GM19239 (cell line): ENCODE data around the gene SDF2L1.
"Not testable (repeated sequence)": the region's sequence is repeated elsewhere in the genome, so short reads cannot be mapped to it uniquely, and the experiment has no call there.

Experiments used
- DNase-seq: peaks from one replicate; pipeline ENCODE4 v3.0.0; 2011; ENCODE audit warnings: low spot score; ENCODE audit not compliant: insufficient read length
- FAIRE-seq: peaks from 2 replicates; lab custom pipeline; 2011; peaks lifted over from hg19 to GRCh38; lab: Jason Lieb, UNC

Gene SDF2L1

GRCh38 chr22:21641789-21642583 lies at the start of gene SDF2L1:
Gene SDF2L1 (plus strand): TSS chr22:21642302. CDS start chr22:21642337, 35 bp downstream.
- FAIRE-seq, result peak; percentile 97
- peak; percentile 94 for DNase-seq

DNA sequence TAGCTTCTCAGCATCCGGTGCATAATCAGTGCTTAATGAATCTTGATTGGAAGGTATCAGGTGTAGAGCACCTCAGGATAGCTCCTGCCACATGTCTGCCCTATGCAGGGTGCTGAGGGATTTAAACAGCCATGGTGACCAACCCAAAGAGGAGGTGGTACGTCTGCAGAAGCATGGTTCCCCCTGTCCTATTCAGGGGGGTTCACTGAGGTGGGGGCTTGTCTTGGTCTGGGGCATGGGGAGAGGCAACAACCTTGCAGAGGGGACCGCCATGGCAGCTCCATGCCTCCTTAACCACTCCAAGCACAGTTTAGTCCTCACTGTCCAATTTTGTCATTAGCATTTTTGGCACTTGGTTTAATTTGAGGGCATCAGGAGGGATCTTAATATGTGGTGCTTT lies 49.7 kb upstream of the SDF2L1 start:
- no peak for DNase-seq
- FAIRE-seq, result no peak

- no peak for DNase-seq
- no peak for FAIRE-seq
These were observed 48.5 kb upstream of the SDF2L1 start for GRCh38 chr22:21593406-21594232.

DNA sequence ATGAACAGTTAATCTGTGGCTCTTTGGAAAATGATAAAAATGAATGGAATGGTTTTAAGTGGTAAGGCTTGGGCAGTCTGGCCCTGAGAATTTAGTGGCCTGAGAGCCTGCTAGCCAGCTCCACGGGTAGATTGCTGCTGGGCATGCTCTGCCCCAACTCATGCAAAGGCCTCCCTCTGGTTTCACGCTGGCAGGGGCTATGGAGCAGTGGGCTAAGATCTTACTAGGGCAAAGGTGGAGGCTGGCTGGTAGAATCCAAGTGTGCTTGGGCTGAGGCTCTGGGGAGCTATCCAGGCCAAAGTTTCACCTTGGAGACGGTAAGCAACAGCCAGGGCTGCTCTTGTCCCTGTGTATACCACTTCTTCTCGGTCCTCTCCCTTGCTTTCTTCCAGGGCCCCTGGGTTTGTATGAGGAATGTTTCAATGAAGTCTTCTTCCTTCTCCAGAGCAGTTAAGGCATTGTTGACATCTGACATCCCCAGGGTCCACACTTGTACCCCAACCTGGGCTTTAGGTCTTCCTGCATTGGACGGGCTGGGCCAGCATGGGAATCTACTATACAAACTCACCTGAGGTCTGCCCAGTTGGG lies 47.1 kb upstream of the SDF2L1 start:
- DNase-seq (no peak), FAIRE-seq (no peak)

DNA sequence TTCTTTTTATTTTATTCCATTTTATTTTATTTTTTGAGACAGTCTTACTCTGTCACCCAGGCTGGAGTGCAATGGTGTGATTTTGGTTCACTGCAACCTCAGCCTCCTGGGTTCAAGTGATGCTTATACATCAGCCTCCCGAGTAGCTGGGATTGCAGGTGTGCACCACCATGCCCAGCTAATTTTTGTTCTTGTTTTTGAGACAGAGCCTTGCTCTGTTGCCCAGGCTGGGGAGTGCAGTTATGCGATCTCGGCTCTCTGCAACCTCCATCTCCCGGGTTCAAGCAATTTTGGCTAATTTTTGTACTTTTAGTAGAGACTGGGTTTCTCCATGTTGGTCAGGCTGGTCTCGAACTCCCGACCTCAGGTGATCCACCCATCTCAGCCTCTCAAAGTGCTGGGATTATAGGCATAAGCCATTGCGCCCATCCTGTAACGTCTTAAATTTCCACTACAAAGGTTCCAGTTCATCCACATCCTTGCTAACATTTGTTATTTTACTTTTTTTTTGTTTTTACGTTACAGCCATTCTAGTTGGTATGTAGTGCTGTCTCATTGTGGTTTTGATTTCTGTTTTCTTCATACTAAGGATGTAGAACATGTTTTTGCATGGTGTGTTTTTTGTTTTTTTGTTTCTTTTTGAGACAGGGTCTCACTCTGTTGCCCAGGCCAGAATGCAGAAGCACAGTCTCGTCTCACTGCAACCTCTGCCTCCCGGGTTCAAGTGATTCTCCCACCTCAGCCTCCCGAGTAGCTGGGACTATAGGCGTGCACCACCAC lies 45.6 kb upstream of the SDF2L1 start:
- not testable (repeated sequence) for FAIRE-seq, DNase-seq

DNA sequence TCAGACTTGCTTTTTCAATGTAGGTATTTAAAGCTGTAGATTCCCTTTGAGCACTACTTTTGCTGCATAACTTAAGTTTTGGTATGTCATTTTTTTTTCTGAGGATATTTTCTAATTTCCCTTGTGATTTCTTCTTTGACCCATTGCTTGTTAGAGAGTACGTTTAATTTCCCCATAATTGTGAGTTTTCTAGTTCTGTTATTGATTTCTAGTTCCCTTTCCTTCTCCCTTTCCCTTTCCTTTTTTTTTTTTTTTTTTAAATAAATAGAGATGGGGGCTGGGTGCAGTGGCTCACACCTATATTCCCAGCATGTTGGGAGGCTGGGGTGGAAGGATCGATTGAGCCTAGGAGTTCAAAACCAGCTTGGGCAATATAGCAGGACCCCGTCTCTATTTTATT lies 43.8 kb upstream of the SDF2L1 start:
- no peak for FAIRE-seq
- no peak for DNase-seq

GRCh38 chr22:21599053-21599893 lies 42.8 kb upstream of the SDF2L1 start:
- FAIRE-seq, result no peak
- no peak for DNase-seq

GRCh38 chr22:21602579-21602978 lies 39.5 kb upstream of the SDF2L1 start:
- DNase-seq, result no peak
- no peak for FAIRE-seq

- no peak for FAIRE-seq
- no peak for DNase-seq
These were observed 38.1 kb upstream of the SDF2L1 start for GRCh38 chr22:21603973-21604372.

GRCh38 chr22:21605887-21606564 lies 36.1 kb upstream of the SDF2L1 start:
- FAIRE-seq, result no peak
- no peak for DNase-seq

DNA sequence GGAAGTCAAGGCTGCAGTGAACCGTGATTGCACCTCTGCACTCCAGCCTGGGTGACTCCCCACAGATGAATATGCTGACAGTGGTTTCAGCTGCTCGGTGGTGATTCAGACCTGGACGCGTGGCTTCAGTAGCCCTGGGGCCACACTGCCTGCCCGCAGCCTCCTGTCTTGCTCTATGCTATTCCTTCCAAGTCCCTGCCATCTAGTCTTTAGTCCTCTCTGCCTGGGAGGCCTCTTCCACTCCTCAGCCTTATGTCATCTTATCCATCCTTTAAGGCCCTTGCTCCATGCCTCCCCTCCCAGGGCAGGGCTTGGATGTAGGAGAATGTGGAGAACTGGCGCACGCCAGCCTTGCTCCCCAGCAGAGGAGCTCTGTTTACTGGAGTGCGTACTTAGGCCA lies 35.3 kb upstream of the SDF2L1 start:
- DNase-seq (no peak), FAIRE-seq (no peak)

GRCh38 chr22:21609556-21610157 lies 32.4 kb upstream of the SDF2L1 start:
- not testable (repeated sequence) for DNase-seq, FAIRE-seq

GRCh38 chr22:21611210-21611977 lies 30.7 kb upstream of the SDF2L1 start:
- FAIRE-seq, result no peak

DNA sequence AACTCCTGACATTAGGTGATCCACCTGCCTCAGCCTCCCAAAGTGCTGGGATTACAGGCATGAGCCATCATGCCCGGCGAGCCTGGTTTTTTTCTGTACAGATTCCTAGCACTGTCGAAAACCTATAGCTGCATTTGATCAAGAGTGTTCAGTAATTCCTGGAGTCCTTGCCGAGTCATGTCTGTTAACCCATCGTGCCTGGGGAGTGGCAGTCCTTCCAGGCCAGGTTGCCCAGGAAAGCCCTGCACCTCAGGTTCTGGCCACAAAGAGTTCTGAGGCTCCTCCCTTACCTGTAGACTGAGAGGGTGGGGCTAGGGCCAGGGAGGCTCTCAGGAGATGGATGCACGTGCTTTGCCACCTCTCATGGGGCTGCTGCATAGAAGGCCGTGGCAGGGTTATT lies 29.2 kb upstream of the SDF2L1 start:
- FAIRE-seq (no peak), DNase-seq (no peak)

More at GRCh38 chr22:21611210-21611977, 30.7 kb upstream of the SDF2L1 start:
- no peak for DNase-seq

DNA sequence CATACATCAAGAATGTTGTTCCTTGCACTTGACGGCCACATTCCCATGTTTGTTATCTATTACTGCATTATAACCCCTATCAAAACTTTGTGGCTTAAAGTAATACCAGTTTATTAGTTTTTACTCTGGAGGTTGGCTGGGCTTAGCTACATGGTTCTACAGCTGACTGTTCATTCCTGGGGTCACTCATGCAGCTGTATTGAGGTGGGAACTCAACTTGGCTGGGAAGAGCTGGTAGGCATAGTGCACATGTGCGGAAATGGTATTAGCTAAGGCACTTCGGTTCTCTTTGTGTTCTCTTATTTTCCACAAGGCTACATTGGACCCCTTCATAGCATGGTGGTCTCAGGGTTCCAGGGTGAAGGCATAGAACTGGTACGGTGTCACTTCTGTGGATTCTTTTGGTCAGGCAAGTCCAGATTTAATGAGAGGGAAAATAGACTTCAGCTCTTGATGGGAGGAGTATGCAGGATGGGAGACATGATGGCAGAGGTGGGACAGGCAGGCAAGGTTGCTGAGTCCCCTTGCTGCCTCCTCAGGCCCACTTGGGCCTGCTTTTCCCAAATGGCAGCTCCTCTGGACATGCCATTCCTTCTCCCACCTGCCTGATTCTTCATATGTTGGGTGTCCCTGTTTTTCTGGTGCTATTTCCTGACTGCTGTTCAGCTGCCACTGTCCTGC lies 28.4 kb upstream of the SDF2L1 start:
- no peak for DNase-seq
- FAIRE-seq, result no peak

DNA sequence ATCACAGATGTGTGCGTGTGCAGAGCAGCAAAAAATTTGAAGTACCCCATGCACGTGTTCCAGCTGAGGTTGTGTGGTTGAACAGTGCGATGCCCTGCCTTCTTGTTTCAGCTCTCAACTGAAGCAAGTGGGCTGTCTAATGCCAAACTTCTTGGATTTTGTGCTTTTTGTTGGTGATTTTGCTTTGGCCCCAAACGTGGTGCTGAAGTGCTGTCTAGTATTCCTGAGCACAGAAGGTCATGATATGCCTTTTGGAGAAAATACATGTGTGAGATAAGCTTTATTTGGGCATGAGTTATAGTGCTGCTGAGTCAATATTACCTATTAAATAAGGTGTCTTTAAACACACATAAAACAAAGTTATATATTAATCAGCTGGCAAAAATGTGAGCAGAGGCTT lies 26.4 kb upstream of the SDF2L1 start:
- FAIRE-seq (no peak), DNase-seq (no peak)

GRCh38 chr22:21617337-21617736 lies 24.8 kb upstream of the SDF2L1 start:
- FAIRE-seq, DNase-seq: not testable (repeated sequence)
